GM19452 (cell line): ENCODE data around the gene RAB31.
"Not testable (repeated sequence)": the region's sequence is repeated elsewhere in the genome, so short reads cannot be mapped to it uniquely, and the experiment has no call there.

Experiments
- ATAC-seq: cut with Tn5 transposase; IDR thresholded peaks from one replicate; pipeline ENCODE4 v1.9.1; 2021; ENCODE audit not compliant: unreplicated experiment

The RAB31 gene

GRCh38 chr18:9757827-9758621, 49.9 kb downstream of the RAB31 start:
- ATAC-seq, result no peak

- ATAC-seq, result no peak
These were observed 50.5 kb downstream of the RAB31 start for GRCh38 chr18:9758624-9759075.

GRCh38 chr18:9760641-9761040, 52.5 kb downstream of the RAB31 start:
- ATAC-seq, result no peak

- no peak for ATAC-seq
These were observed 54.4 kb downstream of the RAB31 start for GRCh38 chr18:9762526-9762925.

- ATAC-seq, result no peak
These were observed 55.1 kb downstream of the RAB31 start for GRCh38 chr18:9763157-9763556.

- ATAC-seq, result no peak
These were observed 55.9 kb downstream of the RAB31 start for GRCh38 chr18:9764011-9764481.

GRCh38 chr18:9765501-9765900, 57.4 kb downstream of the RAB31 start:
- no peak for ATAC-seq

GRCh38 chr18:9766076-9766481, 58.0 kb downstream of the RAB31 start:
- no peak for ATAC-seq

GRCh38 chr18:9766740-9767139, 58.6 kb downstream of the RAB31 start:
- no peak for ATAC-seq

- not testable (repeated sequence) for ATAC-seq
These were observed 60.1 kb downstream of the RAB31 start for GRCh38 chr18:9768071-9768691.

GRCh38 chr18:9770111-9770510, 62.0 kb downstream of the RAB31 start:
- not testable (repeated sequence) for ATAC-seq

- peak; percentile 67 for ATAC-seq
These were observed 63.3 kb downstream of the RAB31 start for GRCh38 chr18:9771261-9771976.

- ATAC-seq, result no peak
These were observed 64.0 kb downstream of the RAB31 start for GRCh38 chr18:9771977-9772660.

- no peak for ATAC-seq
These were observed 65.0 kb downstream of the RAB31 start for GRCh38 chr18:9772847-9773677.

- no peak for ATAC-seq
These were observed 66.0 kb downstream of the RAB31 start for GRCh38 chr18:9774150-9774549.

GRCh38 chr18:9775178-9775577, 67.1 kb downstream of the RAB31 start:
- no peak for ATAC-seq

- no peak for ATAC-seq
These were observed 71.5 kb downstream of the RAB31 start for GRCh38 chr18:9779630-9780029.

GRCh38 chr18:9782073-9782857, 74.2 kb downstream of the RAB31 start:
- ATAC-seq, result no peak

GRCh38 chr18:9786631-9787030, 78.5 kb downstream of the RAB31 start:
- no peak for ATAC-seq
